Trophoblast cell (in vitro differentiated cells and primary cell): ENCODE measurements around the gene VPS13C.

Experiments
- DNase-seq, 2 donors: peaks; one replicate each; pipeline ENCODE4 v3.0.0-alpha.2; 2016
- H2AFZ ChIP-seq: 2 replicates; pipeline ENCODE4 v1.6.1; 2013; ENCODE audit warnings: low read length, moderate library complexity, mild to moderate bottlenecking; ENCODE audit not compliant: insufficient read depth, poor library complexity
- H2AK5ac ChIP-seq: 2 replicates; pipeline ENCODE4 v1.6.1; 2013; ENCODE audit warnings: mild to moderate bottlenecking, low read length
- H2BK120ac ChIP-seq: 2 replicates; pipeline ENCODE4 v1.6.1; 2013; ENCODE audit warnings: low read length, mild to moderate bottlenecking, moderate library complexity; ENCODE audit not compliant: insufficient read depth, poor library complexity
- H2BK12ac ChIP-seq: 2 replicates; pipeline ENCODE4 v1.6.1; 2013; ENCODE audit warnings: mild to moderate bottlenecking, low read length, moderate library complexity
- H2BK5ac ChIP-seq: 2 replicates; pipeline ENCODE4 v1.6.1; 2013; ENCODE audit warnings: low read length, low read depth, moderate library complexity, mild to moderate bottlenecking; ENCODE audit not compliant: poor library complexity
- H3K14ac ChIP-seq: 2 replicates; pipeline ENCODE4 v1.6.1; 2013; ENCODE audit warnings: mild to moderate bottlenecking, low read length
- H3K18ac ChIP-seq: 2 replicates; pipeline ENCODE4 v1.6.1; 2013; ENCODE audit warnings: mild to moderate bottlenecking, low read length
- H3K23ac ChIP-seq: 2 replicates; pipeline ENCODE4 v1.6.1; 2013; ENCODE audit warnings: low read length
- H3K27ac ChIP-seq: 2 replicates; pipeline ENCODE4 v1.5.1; 2013; ENCODE audit warnings: low read depth, mild to moderate bottlenecking, inconsistent platforms, low read length, moderate library complexity
- H3K27me3 ChIP-seq: 2 replicates; pipeline ENCODE4 v1.6.1; 2013; ENCODE audit warnings: inconsistent platforms, mild to moderate bottlenecking, low read length, moderate library complexity; ENCODE audit not compliant: insufficient read depth
- H3K36me3 ChIP-seq, 2 experiments: 1 replicate in 1 of 2; 2 replicates in 1 of 2; pipeline ENCODE4 v1.6.1; 2013; ENCODE audit warnings: low read length in 2 of 2, mild to moderate bottlenecking in 2 of 2, moderate library complexity in 1 of 2; ENCODE audit not compliant: insufficient read depth in 2 of 2, control insufficient read depth in 1 of 2
- H3K4ac ChIP-seq: 2 replicates; pipeline ENCODE4 v1.6.1; 2013; ENCODE audit warnings: low read depth, mild to moderate bottlenecking, low read length, moderate library complexity
- H3K4me1 ChIP-seq, 2 experiments: 1 replicate in 1 of 2; 2 replicates in 1 of 2; pipeline ENCODE4 v1.6.1; 2013; ENCODE audit warnings: low read length in 2 of 2, mild to moderate bottlenecking in 2 of 2, moderate library complexity in 1 of 2; ENCODE audit not compliant: insufficient read depth in 2 of 2, control insufficient read depth in 1 of 2
- H3K4me2 ChIP-seq: 2 replicates; pipeline ENCODE4 v1.6.1; 2013; ENCODE audit warnings: inconsistent platforms, mild to moderate bottlenecking, low read length, moderate library complexity
- H3K4me3 ChIP-seq: 2 replicates; pipeline ENCODE4 v1.5.1; 2013; ENCODE audit warnings: mild to moderate bottlenecking, low read depth, low read length, inconsistent platforms
- H3K79me1 ChIP-seq: one replicate; pipeline ENCODE4 v1.6.1; 2013; ENCODE audit warnings: low read length
- H3K79me2 ChIP-seq: 2 replicates; pipeline ENCODE4 v1.6.1; 2013; ENCODE audit warnings: low read length, mild to moderate bottlenecking; ENCODE audit not compliant: control insufficient read depth, insufficient read depth, poor library complexity
- H3K9ac ChIP-seq: 2 replicates; pipeline ENCODE4 v1.6.1; 2013; ENCODE audit warnings: mild to moderate bottlenecking, low read length
- H3K9me3 ChIP-seq: 2 replicates; pipeline ENCODE4 v1.6.1; 2013; ENCODE audit warnings: low read depth, mild to moderate bottlenecking, control low read depth, inconsistent platforms, low read length; ENCODE audit not compliant: insufficient read depth
- H4K12ac ChIP-seq: 2 replicates; pipeline ENCODE4 v1.6.1; 2013; ENCODE audit warnings: low read depth, mild to moderate bottlenecking, low read length, moderate library complexity
- H4K8ac ChIP-seq: 2 replicates; pipeline ENCODE4 v1.6.1; 2013; ENCODE audit warnings: low read depth, mild to moderate bottlenecking, low read length, moderate library complexity
- H4K91ac ChIP-seq: one replicate; pipeline ENCODE4 v1.6.1; 2013; ENCODE audit warnings: low read depth, mild to moderate bottlenecking, low read length, moderate library complexity
- WGBS: extraction: QIAGEN DNeasy Blood & Tissue Kit; methylation state at CpG from one replicate; pipeline ENCODE4 v1.1.7; 2013; ENCODE audit warnings: missing lambda C conversion rate; ENCODE audit not compliant: insufficient read length, insufficient coverage; ENCODE audit errors: extremely low coverage; 5-methylcytosine and 5-hydroxymethylcytosine counted together

VPS13C gene

DNA sequence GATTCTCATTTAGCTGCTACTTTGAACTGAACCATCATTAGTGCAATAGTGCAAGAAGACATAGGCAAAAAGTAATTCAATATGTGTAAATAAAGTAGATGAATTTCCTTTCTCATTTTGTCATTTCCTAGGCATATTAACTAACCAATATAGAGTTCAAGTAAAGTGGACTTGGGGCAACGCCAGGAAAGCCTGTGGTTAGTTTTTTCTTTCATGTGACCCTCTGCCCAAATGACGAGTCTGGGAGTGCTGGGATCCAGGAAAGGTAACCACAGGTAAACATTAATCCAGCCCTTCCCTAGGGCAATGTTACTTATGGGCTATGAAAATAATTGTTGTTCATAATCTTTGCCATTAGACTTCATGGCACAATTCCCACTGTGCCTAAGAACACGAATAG, 181.0 kb downstream of the VPS13C start:
- no peak for DNase-seq

DNA sequence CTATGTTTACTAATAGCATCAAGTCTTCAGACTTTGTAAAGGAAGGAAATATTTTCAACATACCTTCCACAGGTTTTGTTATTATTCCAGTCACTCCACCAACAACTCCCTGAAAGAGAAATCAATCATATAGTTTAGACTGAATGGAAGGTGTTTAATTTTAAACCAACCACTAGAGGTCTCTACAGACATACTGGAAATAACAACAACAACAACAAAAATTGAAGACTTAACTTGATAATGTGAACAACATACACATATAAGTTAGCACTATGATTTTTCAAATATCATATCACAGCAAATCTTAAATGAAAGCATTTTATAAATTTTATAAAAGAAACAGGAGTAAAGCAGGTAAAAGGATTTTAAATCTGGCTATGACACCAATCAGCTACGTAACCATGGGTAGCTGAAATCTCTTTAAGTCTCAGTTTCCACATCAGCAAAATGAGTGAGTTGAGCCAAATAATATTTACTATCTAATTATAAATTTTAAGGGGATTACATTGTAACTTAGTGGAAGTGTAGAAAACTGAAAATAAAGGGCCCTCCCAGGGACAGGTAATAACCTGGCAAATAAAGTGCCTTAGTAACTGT, 188.2 kb downstream of the VPS13C start:
- no peak overlapping the region for H2BK120ac ChIP-seq
- no peak overlapping the region for H3K4me3 ChIP-seq
- no peaks in the 10 kb centered on the region for H3K79me2 ChIP-seq
- H2BK5ac ChIP-seq = no peak overlapping the region
- WGBS = no CpG with 5 or more reads among the region's 1 CpG
- no peak overlapping the region for H4K12ac ChIP-seq
- no peak overlapping the region for H3K4me2 ChIP-seq
- no peak overlapping the region for H3K18ac ChIP-seq
- H3K23ac ChIP-seq = no peak overlapping the region
- no peaks in the 10 kb centered on the region for H3K79me1 ChIP-seq
- no peak overlapping the region for H3K14ac ChIP-seq
- no peak overlapping the region for H2AFZ ChIP-seq
- H4K8ac ChIP-seq = no peak overlapping the region
- no peak overlapping the region for H4K91ac ChIP-seq
- no peak overlapping the region for H3K9ac ChIP-seq
- H3K36me3 ChIP-seq = no peaks in the 10 kb centered on the region
- peak in 1 of 2 donors; percentile 44 for DNase-seq
- H3K9me3 ChIP-seq = no peaks in the 10 kb centered on the region
- no peak overlapping the region for H2BK12ac ChIP-seq
- no peak overlapping the region for H3K4ac ChIP-seq
- no peaks in the 10 kb centered on the region for H3K27me3 ChIP-seq
- no peak overlapping the region for H3K27ac ChIP-seq
- H2AK5ac ChIP-seq = no peak overlapping the region
- no peaks in the 10 kb centered on the region for H3K4me1 ChIP-seq

More for the DNA sequence above, 181.0 kb downstream of the VPS13C start:
- H2AFZ ChIP-seq = no peak overlapping the region
- H3K23ac ChIP-seq = no peak overlapping the region
- H3K18ac ChIP-seq = no peak overlapping the region
- no peak overlapping the region for H4K12ac ChIP-seq
- H3K27ac ChIP-seq = no peak overlapping the region
- no peak overlapping the region for H3K4me2 ChIP-seq
- no peaks in the 10 kb centered on the region for H3K79me1 ChIP-seq
- H2BK120ac ChIP-seq = no peak overlapping the region
- H3K9me3 ChIP-seq = no peaks in the 10 kb centered on the region
- no peaks in the 10 kb centered on the region for H3K79me2 ChIP-seq
- H4K8ac ChIP-seq = no peak overlapping the region
- no peak overlapping the region for H3K14ac ChIP-seq
- no peak overlapping the region for H2BK12ac ChIP-seq
- no peak overlapping the region for H3K4ac ChIP-seq
- no peak overlapping the region for H2AK5ac ChIP-seq
- no peaks in the 10 kb centered on the region for H3K4me1 ChIP-seq
- H2BK5ac ChIP-seq = no peak overlapping the region
- no peaks in the 10 kb centered on the region for H3K27me3 ChIP-seq
- no CpG with 5 or more reads among the region's 3 CpGs for WGBS
- H3K36me3 ChIP-seq = no peaks in the 10 kb centered on the region
- H3K4me3 ChIP-seq = no peak overlapping the region
- no peak overlapping the region for H4K91ac ChIP-seq
- H3K9ac ChIP-seq = no peak overlapping the region

DNA sequence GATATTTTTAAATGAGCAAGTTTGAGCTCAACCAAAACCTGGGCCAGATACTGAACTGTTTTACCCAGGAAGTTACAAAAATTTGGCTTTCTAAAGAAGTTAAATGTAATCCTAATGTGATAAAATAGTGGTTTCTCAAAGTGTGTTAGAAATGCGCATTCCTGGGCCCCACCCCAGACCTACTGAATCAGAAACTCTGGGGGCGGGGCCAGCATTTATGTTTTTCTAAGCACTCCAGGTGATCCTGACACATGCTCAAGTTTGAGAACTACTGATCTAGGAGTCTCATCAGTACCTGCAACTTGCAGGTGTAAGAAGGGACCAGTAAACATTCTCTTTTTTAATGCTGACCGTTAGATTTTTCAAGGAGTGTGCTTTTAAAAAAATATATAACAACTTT, 190.6 kb downstream of the VPS13C start:
- Histone ChIP-seq H3K4ac (no peak overlapping the region), H3K79me2 (no peaks in the 10 kb centered on the region), H2BK5ac (no peak overlapping the region), H3K27ac (no peak overlapping the region), H3K9me3 (no peaks in the 10 kb centered on the region), H3K4me3 (no peak overlapping the region), H4K12ac (no peak overlapping the region), H3K4me2 (no peak overlapping the region), H3K23ac (no peak overlapping the region), H3K9ac (no peak overlapping the region), H3K4me1 (no peaks in the 10 kb centered on the region), H3K14ac (no peak overlapping the region), H2AFZ (no peak overlapping the region), H4K8ac (no peak overlapping the region), H4K91ac (no peak overlapping the region), H2AK5ac (no peak overlapping the region), H2BK120ac (no peak overlapping the region), H3K79me1 (no peaks in the 10 kb centered on the region), H2BK12ac (no peak overlapping the region), H3K18ac (no peak overlapping the region), H3K27me3 (no peaks in the 10 kb centered on the region), H3K36me3 (no peaks in the 10 kb centered on the region)
- no peak for DNase-seq
- no CpG with 5 or more reads among the region's 3 CpGs for WGBS

DNA sequence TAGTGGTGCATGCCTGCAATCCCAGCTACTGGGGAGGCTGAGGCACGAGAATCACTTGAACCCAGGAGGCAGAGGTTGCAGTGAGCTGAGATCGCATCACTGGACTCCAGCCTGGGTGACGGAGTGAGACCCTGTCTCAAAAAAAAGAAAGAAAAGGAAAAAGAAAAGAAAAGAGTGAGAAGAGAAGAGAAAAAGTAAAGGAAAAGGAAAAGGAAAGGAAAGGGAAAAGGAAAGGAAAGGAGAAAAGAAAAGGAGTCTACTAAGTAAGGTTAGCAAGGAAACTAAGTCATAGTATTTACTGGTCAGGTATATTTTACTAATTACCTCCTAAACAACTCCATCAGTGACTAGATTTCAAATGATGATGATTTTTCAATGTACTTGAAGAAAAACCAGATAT, 198.3 kb downstream of the VPS13C start:
- no peak overlapping the region for H3K18ac ChIP-seq
- H2AK5ac ChIP-seq = no peak overlapping the region
- H3K36me3 ChIP-seq = no peaks in the 10 kb centered on the region
- H3K4ac ChIP-seq = no peak overlapping the region
- no peak overlapping the region for H2BK12ac ChIP-seq
- H3K23ac ChIP-seq = no peak overlapping the region
- no peaks in the 10 kb centered on the region for H3K79me2 ChIP-seq
- no peak for DNase-seq
- no peak overlapping the region for H3K4me2 ChIP-seq
- no peak overlapping the region for H4K12ac ChIP-seq
- WGBS = no CpG with 5 or more reads among the region's 3 CpGs
- no peak overlapping the region for H3K27ac ChIP-seq
- H4K8ac ChIP-seq = no peak overlapping the region
- no peaks in the 10 kb centered on the region for H3K9me3 ChIP-seq
- H3K9ac ChIP-seq = no peak overlapping the region
- no peak overlapping the region for H2BK120ac ChIP-seq
- no peaks in the 10 kb centered on the region for H3K27me3 ChIP-seq
- H3K4me1 ChIP-seq = no peaks in the 10 kb centered on the region
- H3K14ac ChIP-seq = no peak overlapping the region
- H2AFZ ChIP-seq = no peak overlapping the region
- H4K91ac ChIP-seq = no peak overlapping the region
- no peaks in the 10 kb centered on the region for H3K79me1 ChIP-seq
- no peak overlapping the region for H3K4me3 ChIP-seq
- H2BK5ac ChIP-seq = no peak overlapping the region
